ENCODE measurements around the gene KLHL8.

- TF ChIP-seq, protein P1, sequence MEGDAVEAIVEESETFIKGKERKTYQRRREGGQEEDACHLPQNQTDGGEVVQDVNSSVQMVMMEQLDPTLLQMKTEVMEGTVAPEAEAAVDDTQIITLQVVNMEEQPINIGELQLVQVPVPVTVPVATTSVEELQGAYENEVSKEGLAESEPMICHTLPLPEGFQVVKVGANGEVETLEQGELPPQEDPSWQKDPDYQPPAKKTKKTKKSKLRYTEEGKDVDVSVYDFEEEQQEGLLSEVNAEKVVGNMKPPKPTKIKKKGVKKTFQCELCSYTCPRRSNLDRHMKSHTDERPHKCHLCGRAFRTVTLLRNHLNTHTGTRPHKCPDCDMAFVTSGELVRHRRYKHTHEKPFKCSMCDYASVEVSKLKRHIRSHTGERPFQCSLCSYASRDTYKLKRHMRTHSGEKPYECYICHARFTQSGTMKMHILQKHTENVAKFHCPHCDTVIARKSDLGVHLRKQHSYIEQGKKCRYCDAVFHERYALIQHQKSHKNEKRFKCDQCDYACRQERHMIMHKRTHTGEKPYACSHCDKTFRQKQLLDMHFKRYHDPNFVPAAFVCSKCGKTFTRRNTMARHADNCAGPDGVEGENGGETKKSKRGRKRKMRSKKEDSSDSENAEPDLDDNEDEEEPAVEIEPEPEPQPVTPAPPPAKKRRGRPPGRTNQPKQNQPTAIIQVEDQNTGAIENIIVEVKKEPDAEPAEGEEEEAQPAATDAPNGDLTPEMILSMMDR (IDR thresholded peaks at IDR 0.05): no peak
- no peak for TF ChIP-seq POLR2A (IDR thresholded peaks at IDR 0.05)
Observed at GRCh38 chr4:87118826-87119225, 101.6 kb downstream of the KLHL8 start.
